ENCODE results near the gene PTPRD.

Gene PTPRD

DNA sequence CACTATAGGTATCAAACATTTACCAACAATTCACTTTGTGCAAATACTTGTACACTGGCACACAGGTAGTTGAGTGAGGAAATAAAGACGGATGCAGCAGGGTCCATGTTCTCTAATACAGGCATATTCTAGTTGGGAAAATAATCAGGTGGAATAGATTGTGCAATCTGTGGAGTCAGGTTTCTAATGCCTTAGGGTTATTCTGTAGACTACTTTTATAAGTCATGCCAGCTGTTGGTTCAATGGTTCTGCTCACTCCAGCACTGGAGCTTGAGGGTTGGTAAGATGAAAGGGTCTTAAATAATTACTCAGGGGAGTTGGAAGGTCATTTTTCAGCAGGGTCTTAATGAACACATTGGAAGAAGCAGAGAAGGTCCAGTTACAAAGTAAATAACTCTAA is 2123.0 kb downstream of the PTPRD start:
- DNase-seq (no peak), ATAC-seq (no peak)
- Mint-ChIP-seq H3K27me3 (no peaks in the 10 kb centered on the region), H3K36me3 (ENCODE audit: low read depth) (no peaks in the 10 kb centered on the region), H3K4me3 (no peak overlapping the region), H3K4me1 (peaks cover under 1% of the 10 kb centered on the region), H3K9me3 (no peaks in the 10 kb centered on the region), H3K27ac (no peak overlapping the region)

DNA sequence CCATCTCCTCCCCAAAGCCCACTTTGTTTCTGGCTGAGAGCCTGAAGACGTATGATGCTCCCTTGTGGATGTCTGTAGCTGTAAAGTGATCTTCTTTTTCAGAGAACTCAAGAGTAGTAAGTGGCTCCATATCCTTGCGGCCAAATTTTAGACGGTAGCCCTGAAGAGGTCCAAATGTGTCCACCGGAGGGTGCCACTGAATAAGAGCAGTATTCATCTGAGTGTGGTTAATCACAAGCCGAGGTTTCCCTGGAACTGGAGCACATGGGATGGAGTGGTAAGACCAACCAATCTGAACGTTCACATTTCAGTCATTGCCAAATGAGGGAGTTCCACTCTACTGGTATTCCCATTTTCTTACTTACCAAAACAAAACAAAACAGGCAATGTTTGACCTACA is 2126.7 kb downstream of the PTPRD start:
- no peak for ATAC-seq
- H3K36me3 Mint-ChIP-seq (ENCODE audit: low read depth), result no peaks in the 10 kb centered on the region
- no peak overlapping the region for H3K4me3 Mint-ChIP-seq
- no peak overlapping the region for H3K27ac Mint-ChIP-seq
- no peaks in the 10 kb centered on the region for H3K9me3 Mint-ChIP-seq
- no peak for DNase-seq
- peaks cover 3% of the 10 kb centered on the region for H3K27me3 Mint-ChIP-seq
- peaks cover 2% of the 10 kb centered on the region for H3K4me1 Mint-ChIP-seq

DNA sequence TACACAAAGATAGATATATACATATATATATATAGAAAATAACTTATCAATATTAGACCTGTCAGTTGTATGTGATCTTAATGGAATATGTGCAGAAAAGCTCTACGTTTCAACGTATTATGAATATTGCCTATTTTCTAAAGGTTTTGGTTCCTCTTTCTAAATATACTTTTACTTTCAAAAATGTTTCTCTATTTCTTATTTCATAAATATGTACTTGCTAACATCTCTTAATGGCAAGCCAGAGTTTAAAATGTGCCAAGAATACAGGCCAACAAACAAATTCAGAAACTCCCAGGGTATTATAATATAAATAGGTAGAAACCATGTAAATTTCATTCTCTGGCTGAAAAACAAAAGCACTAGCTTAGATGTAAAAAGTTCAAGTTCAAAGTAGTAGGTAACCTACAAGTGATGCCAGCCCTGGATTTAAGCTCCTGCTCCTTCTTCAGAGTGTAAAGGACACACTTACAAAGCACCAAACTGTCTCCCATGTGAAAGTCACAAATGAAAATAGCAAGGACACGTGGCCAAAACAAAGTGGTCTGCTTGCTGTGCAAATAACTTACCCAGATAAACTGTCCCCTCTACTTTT is 2128.1 kb downstream of the PTPRD start:
- H3K36me3 Mint-ChIP-seq (ENCODE audit: low read depth), result no peaks in the 10 kb centered on the region
- H3K9me3 Mint-ChIP-seq, result no peaks in the 10 kb centered on the region
- no peak overlapping the region for H3K27ac Mint-ChIP-seq
- no peak for DNase-seq
- H3K27me3 Mint-ChIP-seq, result peaks cover 3% of the 10 kb centered on the region
- peaks cover 2% of the 10 kb centered on the region for H3K4me1 Mint-ChIP-seq
- no peak overlapping the region for H3K4me3 Mint-ChIP-seq
- no peak for ATAC-seq

DNA sequence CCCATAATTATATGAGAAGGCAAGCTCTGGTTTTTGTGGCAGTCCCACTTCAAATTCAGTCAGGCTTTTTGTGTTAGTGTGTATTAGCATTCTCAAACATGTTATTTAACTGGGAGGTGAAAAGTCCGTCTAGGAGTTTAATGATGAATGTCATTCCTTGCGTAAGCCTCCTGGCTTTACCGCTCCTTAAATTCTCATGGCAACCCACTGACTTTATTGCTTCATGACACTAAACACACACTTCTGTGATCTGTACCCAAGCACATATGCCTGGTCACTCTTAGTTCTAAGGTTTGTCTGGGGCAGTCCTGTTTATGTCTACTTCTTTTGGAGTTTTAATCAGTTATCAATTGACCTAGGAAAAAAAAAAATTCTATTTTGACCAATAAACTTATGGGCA is 2135.4 kb downstream of the PTPRD start:
- H3K4me1 Mint-ChIP-seq, result no peaks in the 10 kb centered on the region
- no peak for ATAC-seq
- no peak for DNase-seq
- H3K4me3 Mint-ChIP-seq, result no peak overlapping the region
- no peaks in the 10 kb centered on the region for H3K27me3 Mint-ChIP-seq
- no peaks in the 10 kb centered on the region for H3K36me3 Mint-ChIP-seq (ENCODE audit: low read depth)
- H3K9me3 Mint-ChIP-seq, result no peaks in the 10 kb centered on the region
- H3K27ac Mint-ChIP-seq, result no peak overlapping the region

DNA sequence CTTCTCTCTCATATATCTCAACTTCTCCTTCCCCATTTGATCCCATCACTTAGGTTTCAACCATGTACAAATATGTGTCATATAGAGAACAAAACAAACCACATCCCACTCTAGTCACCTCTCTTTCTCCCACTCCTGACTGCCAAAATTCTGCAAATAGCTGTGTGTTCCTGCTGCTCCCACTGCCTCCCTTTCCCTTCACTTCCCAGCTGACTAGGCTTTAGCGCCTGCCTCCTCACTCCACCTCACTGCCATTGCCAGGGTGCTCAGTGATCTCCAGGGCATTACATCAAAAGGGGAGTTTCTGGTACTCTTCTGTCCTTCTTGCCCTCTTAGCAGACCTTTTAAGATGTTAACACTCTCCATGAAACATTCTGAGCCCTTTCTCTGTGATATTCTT is 2137.9 kb downstream of the PTPRD start:
- Mint-ChIP-seq H3K36me3 (ENCODE audit: low read depth) (no peaks in the 10 kb centered on the region), H3K4me3 (no peak overlapping the region), H3K9me3 (no peaks in the 10 kb centered on the region), H3K27ac (no peak overlapping the region), H3K4me1 (no peaks in the 10 kb centered on the region), H3K27me3 (no peaks in the 10 kb centered on the region)
- no peak for DNase-seq
- no peak for ATAC-seq

DNA sequence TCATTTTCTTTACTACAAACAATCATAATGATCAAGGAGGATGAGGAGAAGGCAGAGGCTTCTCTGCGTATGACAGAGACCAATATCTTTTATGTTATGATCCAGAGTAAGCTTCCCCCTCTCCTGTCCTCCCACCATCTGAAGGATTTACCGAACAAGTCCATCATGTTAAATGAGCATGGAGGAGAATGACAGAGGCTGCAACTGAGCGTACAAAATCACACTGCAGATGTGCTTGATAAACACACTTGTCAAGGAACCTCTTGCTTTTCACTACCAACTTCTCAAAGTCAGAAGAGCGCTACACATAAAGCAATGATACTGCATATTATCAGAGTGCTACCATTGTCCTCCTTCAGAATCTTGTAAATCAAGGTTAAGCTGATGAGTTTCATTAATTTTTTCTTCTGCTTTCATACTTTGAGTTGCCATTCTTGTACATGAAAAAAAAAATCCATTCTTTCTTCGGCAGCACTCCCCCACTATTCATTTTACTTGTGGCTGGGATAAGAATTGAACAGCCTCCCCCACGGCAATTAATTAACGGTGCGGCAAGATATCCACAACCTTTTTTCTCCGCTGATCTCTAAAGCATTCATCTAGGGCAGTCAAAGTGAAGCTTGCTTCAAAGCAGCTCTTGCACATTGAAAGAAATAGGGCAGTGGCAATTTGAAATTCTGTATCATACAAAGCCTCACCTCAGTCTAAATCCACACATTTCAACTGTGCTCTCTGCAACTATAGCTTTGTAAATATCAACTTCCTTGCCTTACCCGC is 2139.4 kb downstream of the PTPRD start:
- Mint-ChIP-seq H3K9me3 (no peaks in the 10 kb centered on the region), H3K27ac (no peak overlapping the region), H3K27me3 (no peaks in the 10 kb centered on the region), H3K4me1 (no peaks in the 10 kb centered on the region), H3K36me3 (ENCODE audit: low read depth) (no peaks in the 10 kb centered on the region), H3K4me3 (no peak overlapping the region)
- DNase-seq (no peak), ATAC-seq (no peak)

DNA sequence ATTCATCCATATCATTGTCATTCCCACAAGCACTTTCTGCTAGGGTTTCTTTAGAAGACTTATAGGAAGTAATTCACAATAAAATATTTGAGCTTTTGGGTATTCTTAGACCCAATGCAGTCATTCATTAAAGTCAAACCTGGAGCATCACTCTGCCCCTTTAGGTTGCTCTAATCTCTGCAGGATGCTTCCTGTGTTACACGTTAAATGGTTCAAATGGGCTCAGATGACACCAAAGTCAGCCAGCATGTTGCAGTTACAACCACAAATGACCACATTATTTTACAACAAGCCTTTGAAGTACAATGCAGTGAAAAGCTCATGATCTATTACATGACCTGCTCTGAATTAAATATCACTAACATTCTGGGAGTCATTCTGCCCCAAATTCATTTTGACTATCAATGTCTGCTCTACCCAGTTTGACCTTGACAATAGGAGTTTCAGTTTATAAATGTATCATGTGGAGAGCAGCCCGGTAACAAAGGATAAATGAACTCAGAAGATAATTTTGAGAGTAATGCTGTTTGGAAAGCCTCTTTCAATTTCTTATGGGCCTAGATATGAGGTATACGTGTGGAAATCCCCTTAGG is 2144.7 kb downstream of the PTPRD start:
- H3K9me3 Mint-ChIP-seq, result no peaks in the 10 kb centered on the region
- no peak overlapping the region for H3K27ac Mint-ChIP-seq
- H3K4me1 Mint-ChIP-seq, result no peaks in the 10 kb centered on the region
- ATAC-seq (no peak), DNase-seq (no peak)
- H3K4me3 Mint-ChIP-seq, result no peak overlapping the region
- no peaks in the 10 kb centered on the region for H3K36me3 Mint-ChIP-seq (ENCODE audit: low read depth)
- no peaks in the 10 kb centered on the region for H3K27me3 Mint-ChIP-seq

DNA sequence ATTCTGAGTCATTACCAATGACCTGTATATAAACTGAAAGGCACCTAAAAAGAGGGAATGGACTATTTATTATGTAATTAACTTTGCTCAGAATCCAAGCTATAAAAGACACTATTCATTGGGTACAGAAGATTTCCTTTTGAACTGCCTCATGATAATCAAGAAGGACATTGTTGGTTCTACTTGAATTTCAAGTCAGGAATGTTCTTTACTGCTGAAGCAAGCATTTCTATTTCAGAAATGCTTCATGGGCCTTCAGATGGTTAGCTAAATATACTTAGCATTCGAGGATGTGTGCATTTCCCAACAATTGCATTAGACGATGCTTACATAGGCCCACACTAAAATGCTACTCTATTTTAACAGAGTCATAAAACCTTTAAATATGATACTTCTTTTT is 2155.0 kb downstream of the PTPRD start:
- Mint-ChIP-seq H3K27me3 (no peaks in the 10 kb centered on the region), H3K27ac (no peak overlapping the region), H3K4me1 (no peaks in the 10 kb centered on the region), H3K4me3 (no peak overlapping the region), H3K9me3 (no peaks in the 10 kb centered on the region), H3K36me3 (ENCODE audit: low read depth) (no peaks in the 10 kb centered on the region)
- ATAC-seq (no peak), DNase-seq (no peak)

DNA sequence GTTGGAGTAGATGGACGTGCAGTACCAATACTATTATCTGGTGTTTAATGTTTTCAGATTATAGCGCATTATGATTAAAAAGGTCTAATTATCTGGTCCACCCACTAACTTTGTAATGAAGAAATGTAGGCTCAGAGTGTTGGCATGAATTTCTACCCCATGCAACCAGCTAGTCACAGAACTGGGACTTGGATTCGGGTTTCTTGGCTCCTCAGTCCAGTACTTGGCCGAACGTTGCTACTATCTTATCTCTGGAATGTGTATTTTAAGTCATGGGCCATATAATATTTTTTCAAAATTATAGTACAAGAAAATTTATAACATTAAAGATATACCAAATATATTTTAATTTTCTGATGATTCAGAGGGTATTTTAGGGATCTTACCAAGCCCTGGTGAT is 2155.7 kb downstream of the PTPRD start:
- no peak for DNase-seq
- ATAC-seq, result no peak
- no peak overlapping the region for H3K4me3 Mint-ChIP-seq
- no peaks in the 10 kb centered on the region for H3K27me3 Mint-ChIP-seq
- no peak overlapping the region for H3K27ac Mint-ChIP-seq
- H3K9me3 Mint-ChIP-seq, result no peaks in the 10 kb centered on the region
- H3K4me1 Mint-ChIP-seq, result no peaks in the 10 kb centered on the region
- no peaks in the 10 kb centered on the region for H3K36me3 Mint-ChIP-seq (ENCODE audit: low read depth)

DNA sequence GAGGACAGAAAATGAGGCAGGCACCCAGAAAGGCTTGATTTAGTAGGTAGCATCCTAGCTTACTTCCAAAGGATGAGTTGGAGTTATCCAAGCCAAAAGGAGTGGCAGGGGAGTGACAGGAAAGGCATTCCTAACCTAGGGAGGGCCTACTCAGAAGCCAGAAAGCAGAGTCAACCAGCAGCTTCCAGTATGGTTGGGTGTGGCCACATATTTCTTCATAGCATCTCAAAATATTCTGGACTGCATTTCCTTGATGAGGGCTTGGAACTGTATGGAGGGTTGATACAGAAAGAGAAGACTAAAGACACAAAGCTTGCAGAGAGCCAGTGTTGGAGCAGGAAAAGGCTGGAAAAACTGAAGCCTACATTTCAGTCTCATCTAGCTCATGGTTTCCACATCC is 2156.5 kb downstream of the PTPRD start:
- Mint-ChIP-seq H3K27me3 (no peaks in the 10 kb centered on the region), H3K4me3 (no peak overlapping the region), H3K9me3 (no peaks in the 10 kb centered on the region), H3K36me3 (ENCODE audit: low read depth) (no peaks in the 10 kb centered on the region), H3K4me1 (no peaks in the 10 kb centered on the region), H3K27ac (no peak overlapping the region)
- DNase-seq (no peak), ATAC-seq (no peak)

DNA sequence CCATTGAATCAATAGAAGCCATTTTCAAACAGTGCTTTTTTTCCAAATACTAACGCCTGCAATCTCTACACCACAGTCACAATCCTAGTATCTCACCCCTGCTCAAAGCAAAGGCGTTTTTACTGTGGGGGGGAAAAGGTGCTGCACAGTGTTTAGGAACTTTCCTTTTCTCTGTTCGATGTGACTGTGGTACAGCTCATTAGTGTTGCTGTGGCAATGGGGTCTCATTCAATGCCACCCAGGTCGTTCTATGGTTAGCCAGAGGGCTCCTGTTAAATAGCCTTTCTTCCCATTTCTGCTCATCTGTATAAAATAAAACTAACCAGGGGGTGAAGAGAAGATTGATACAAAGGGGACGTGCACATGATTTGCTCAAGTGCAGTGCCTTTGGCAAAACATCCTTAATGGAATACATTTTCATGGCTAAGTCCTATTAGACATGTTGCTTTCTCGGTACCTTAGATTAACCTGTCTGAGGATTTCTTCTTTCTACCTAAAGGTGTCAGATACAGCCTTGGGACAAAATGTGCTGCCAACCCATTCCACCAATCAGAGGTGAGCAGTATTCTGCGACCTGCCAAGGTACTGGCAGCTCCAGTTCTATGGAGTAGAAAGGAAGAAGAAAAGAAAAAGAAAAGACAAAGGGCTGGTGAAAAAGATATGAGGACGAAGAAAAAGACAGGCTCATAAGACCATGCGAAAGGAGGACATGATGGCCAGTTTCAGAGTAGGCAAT is 2161.8 kb downstream of the PTPRD start:
- Mint-ChIP-seq H3K27ac (no peak overlapping the region), H3K36me3 (ENCODE audit: low read depth) (no peaks in the 10 kb centered on the region), H3K27me3 (peaks cover 5% of the 10 kb centered on the region), H3K4me1 (no peaks in the 10 kb centered on the region), H3K4me3 (no peak overlapping the region), H3K9me3 (no peaks in the 10 kb centered on the region)
- DNase-seq, result no peak
- ATAC-seq, result no peak

DNA sequence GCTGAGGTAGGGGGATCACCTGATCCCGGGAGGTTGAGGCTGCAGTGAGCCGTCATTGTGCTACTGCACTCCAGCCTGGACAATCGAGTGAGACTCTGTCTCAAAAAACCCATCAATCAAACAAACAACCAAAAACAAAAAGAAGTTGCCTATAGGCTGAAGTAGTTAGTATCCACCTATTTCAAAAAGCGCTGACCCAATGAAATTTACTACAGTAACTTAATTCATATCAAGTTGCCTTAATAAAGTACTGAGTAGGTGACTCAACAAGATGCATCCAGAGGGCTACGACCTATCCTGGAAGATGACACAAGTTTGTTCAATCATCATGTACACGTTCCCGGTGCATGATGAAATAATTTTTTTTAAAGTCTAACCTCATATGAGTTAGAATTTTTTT is 2164.6 kb downstream of the PTPRD start:
- Mint-ChIP-seq H3K4me3 (no peak overlapping the region), H3K9me3 (no peaks in the 10 kb centered on the region), H3K27ac (no peak overlapping the region), H3K4me1 (no peaks in the 10 kb centered on the region), H3K36me3 (ENCODE audit: low read depth) (no peaks in the 10 kb centered on the region), H3K27me3 (peaks cover 5% of the 10 kb centered on the region)
- ATAC-seq, result no peak
- DNase-seq, result no peak

DNA sequence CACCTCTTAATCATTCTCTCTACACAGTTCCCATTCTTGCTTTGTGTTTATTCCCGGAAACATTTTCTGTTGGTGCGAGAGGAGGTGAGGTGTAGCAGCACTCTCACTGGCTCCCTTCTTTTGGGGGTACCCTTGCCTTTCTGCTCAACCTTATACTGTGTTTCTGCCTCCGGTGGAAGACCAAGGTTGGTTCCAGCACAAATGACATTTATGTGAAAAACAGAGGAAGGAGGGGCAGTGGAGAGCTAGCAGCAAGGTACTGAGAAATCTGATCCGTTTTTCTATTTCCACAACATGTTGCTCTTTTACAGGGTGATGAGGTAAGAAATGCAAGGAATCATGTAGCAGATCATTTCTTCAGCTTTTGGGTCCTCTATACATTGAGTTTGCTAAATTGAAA is 2165.2 kb downstream of the PTPRD start:
- peaks cover 5% of the 10 kb centered on the region for H3K27me3 Mint-ChIP-seq
- DNase-seq (no peak), ATAC-seq (no peak)
- no peak overlapping the region for H3K27ac Mint-ChIP-seq
- H3K4me3 Mint-ChIP-seq, result no peak overlapping the region
- H3K9me3 Mint-ChIP-seq, result no peaks in the 10 kb centered on the region
- no peaks in the 10 kb centered on the region for H3K36me3 Mint-ChIP-seq (ENCODE audit: low read depth)
- no peaks in the 10 kb centered on the region for H3K4me1 Mint-ChIP-seq

DNA sequence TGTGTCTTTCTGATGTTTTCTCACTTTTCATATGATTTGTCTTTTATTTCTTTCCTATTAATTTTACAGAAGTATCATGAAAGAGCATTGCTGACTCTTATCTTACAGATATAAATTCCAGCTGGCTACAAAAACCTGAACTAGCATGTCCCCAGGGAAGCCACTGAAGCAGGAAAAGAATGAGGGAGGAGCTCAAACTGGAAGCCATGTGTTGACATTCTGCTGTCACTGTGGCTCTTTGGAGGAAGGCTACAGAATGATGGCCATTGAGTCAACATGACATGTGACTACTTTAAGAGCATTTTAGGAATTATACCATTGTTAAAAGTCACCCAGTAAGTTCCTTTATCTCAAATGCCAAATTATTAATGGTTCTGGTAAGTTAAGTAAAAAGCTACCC is 2174.9 kb downstream of the PTPRD start:
- no peak overlapping the region for H3K27ac Mint-ChIP-seq
- H3K36me3 Mint-ChIP-seq (ENCODE audit: low read depth), result no peaks in the 10 kb centered on the region
- H3K9me3 Mint-ChIP-seq, result no peaks in the 10 kb centered on the region
- H3K4me3 Mint-ChIP-seq, result no peak overlapping the region
- H3K27me3 Mint-ChIP-seq, result no peaks in the 10 kb centered on the region
- ATAC-seq (no peak), DNase-seq (no peak)
- H3K4me1 Mint-ChIP-seq, result peaks cover 12% of the 10 kb centered on the region

DNA sequence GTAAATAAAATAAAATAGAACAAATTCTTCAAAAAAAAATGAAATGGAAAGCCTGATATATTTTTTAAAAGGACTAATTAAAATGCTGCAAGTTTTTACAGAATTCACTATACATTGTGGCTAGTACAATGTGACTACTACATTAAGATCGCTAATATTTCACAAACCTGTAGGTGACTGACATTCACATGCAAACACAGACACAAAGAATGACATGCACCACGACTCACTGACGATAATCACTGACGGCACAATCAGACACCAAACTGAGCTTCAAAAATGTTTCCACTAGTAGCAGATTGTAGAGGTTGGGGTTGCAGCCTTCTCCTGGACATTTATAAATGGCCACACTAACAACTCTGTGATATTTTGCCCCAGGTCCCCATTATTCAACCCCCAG is 2175.5 kb downstream of the PTPRD start:
- H3K9me3 Mint-ChIP-seq, result no peaks in the 10 kb centered on the region
- no peak overlapping the region for H3K27ac Mint-ChIP-seq
- ATAC-seq (peak; percentile 51), DNase-seq (no peak)
- H3K4me3 Mint-ChIP-seq, result no peak overlapping the region
- H3K36me3 Mint-ChIP-seq (ENCODE audit: low read depth), result no peaks in the 10 kb centered on the region
- H3K27me3 Mint-ChIP-seq, result no peaks in the 10 kb centered on the region
- peaks cover 12% of the 10 kb centered on the region for H3K4me1 Mint-ChIP-seq

Measured in activated naive CD8-positive, alpha-beta T cell treated with anti-CD3 and anti-CD28 coated beads, Interleukin-2, amount 50 U/mL, for 24 hours (primary cell).